GM19023 (cell line): ENCODE data around the gene LRRC9.
A peak's percentile ranks its signal among the peaks of the same experiment; 100 is the strongest.
"Not testable (repeated sequence)": the region's sequence is repeated elsewhere in the genome, so short reads cannot be mapped to it uniquely, and the experiment has no call there.

Source experiments
- ATAC-seq: cut with Tn5 transposase; IDR thresholded peaks from one replicate; pipeline ENCODE4 v1.9.1; 2021; ENCODE audit warnings: mild to moderate bottlenecking, moderate library complexity; ENCODE audit not compliant: unreplicated experiment

The LRRC9 gene

GRCh38 chr14:59919570-59920377, at the start of gene LRRC9:
LRRC9 (plus strand) TSS chr14:59920144.
- peak; percentile 33 for ATAC-seq

- ATAC-seq, result peak; percentile 63
These were observed 49.4 kb upstream of the LRRC9 start, which contains the start of gene RTN1 for GRCh38 chr14:59870277-59871165. RTN1 (minus strand) TSS chr14:59870776; CDS start chr14:59870630, 146 bp downstream.

- ATAC-seq, result no peak
These were observed 48.8 kb upstream of the LRRC9 start for GRCh38 chr14:59871166-59871495.

- ATAC-seq, result no peak
These were observed 37.0 kb upstream of the LRRC9 start for GRCh38 chr14:59882957-59883356.

GRCh38 chr14:59890676-59891075, 29.3 kb upstream of the LRRC9 start:
- no peak for ATAC-seq

- ATAC-seq, result no peak
These were observed 24.2 kb upstream of the LRRC9 start for GRCh38 chr14:59895721-59896120.

- ATAC-seq, result no peak
These were observed 22.1 kb upstream of the LRRC9 start for GRCh38 chr14:59897757-59898383.

GRCh38 chr14:59900556-59900955, 19.4 kb upstream of the LRRC9 start:
- ATAC-seq, result no peak

GRCh38 chr14:59904184-59904583, 15.8 kb upstream of the LRRC9 start:
- no peak for ATAC-seq

- no peak for ATAC-seq
These were observed 14.8 kb upstream of the LRRC9 start for GRCh38 chr14:59905188-59905587.

GRCh38 chr14:59912443-59912842, 7.5 kb upstream of the LRRC9 start:
- ATAC-seq, result no peak

- ATAC-seq, result no peak
These were observed 6.8 kb upstream of the LRRC9 start for GRCh38 chr14:59913187-59913586.

- peak; percentile 70 for ATAC-seq
These were observed 947 bp upstream of the LRRC9 start for GRCh38 chr14:59918824-59919569.

- no peak for ATAC-seq
These were observed 387 bp downstream of the LRRC9 start for GRCh38 chr14:59920378-59920683.

GRCh38 chr14:59925797-59926196, 5.9 kb downstream of the LRRC9 start:
- no peak for ATAC-seq

GRCh38 chr14:59926534-59926933, 6.6 kb downstream of the LRRC9 start:
- no peak for ATAC-seq

- no peak for ATAC-seq
These were observed 11.3 kb downstream of the LRRC9 start for GRCh38 chr14:59931237-59931636.

- ATAC-seq, result no peak
These were observed 16.2 kb downstream of the LRRC9 start for GRCh38 chr14:59936145-59936544.

- ATAC-seq, result no peak
These were observed 19.9 kb downstream of the LRRC9 start for GRCh38 chr14:59939828-59940227.

- ATAC-seq, result not testable (repeated sequence)
These were observed 22.4 kb downstream of the LRRC9 start for GRCh38 chr14:59942296-59942862.

- no peak for ATAC-seq
These were observed 25.0 kb downstream of the LRRC9 start for GRCh38 chr14:59944909-59945308.
